NCI-H1930 (cell line): ENCODE data around the gene FBN1.

Experiments used
- DNase-seq, 2 experiments: peaks; one replicate each; lab custom pipeline; 2025; lab: John Stamatoyannopoulos, UW

The FBN1 gene

DNA sequence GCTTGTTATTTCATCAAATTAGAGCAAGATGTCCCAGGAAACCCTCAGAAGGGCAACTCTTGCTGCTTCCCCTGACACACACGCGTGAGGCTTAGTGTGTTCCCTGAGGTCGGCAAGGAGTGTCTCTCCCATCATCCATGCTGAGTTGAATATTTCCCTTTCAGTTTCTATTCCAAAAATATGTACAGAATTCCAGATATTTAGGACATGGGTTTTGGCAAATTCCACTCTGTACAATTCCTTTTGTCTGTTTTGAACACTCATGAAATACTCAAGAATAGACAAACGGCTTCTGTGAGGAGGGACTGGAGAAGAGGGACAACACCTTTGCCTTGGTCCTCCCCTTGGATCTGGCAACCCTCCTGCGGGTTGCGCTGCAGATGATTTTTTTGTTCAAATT, 176.2 kb downstream of the FBN1 start:
- DNase-seq = no peak

DNA sequence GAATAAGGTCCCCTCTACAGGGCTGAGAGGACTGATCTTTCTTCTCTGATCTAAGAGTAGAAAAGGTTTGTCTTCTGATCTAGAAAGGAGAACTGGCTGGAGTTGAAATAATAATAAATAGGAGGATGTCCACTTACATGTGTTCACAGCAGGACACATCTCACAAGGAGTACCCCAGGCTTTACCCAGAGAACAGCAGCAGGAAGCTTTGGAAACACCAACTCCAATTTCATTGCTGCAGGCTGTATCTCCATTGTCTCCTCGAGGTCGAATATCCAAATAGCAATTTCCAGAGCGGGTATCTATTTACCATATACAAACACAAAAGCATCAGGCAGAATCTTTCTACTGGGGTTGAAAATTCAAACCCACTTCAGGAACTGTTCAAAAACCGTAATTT, 177.7 kb downstream of the FBN1 start:
- DNase-seq = no peak

DNA sequence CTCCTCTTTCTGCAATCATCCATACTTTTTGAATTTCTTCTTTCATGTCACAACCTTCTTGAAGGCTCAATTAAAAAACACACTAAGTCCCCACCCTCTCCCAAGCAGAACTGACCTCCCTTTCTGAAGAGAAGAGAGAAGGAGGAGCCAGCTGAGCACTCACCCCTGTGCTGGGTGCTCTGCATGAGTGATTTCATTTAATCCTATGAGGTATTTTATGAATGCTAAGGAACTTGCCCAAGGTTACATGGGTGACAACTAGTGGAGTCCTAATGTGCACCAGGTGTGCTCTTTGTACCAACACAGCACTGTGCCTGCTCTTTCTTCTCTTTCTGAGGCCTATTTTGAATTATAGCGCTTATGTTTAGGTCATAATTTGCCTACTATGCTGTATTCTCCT, 178.7 kb downstream of the FBN1 start:
- no peak for DNase-seq

DNA sequence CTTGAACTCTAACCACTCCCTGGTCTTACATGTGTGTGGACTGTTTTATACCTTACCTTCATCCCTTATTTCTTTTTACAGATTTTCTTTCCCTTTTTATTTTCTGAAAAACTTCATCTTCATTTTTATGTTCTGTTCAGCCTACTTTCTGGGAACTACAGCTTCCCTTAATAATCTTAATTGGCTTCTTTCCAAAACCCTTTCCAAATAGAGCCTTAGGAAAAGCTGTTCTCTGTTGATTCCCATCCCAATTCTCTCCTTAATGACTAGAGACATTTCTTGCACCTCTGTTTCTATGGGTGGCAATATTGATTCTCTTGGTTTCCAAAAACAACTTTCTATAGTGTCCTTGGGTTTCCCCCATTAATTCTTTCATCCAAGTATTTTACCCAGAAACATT, 179.4 kb downstream of the FBN1 start:
- DNase-seq = no peak

DNA sequence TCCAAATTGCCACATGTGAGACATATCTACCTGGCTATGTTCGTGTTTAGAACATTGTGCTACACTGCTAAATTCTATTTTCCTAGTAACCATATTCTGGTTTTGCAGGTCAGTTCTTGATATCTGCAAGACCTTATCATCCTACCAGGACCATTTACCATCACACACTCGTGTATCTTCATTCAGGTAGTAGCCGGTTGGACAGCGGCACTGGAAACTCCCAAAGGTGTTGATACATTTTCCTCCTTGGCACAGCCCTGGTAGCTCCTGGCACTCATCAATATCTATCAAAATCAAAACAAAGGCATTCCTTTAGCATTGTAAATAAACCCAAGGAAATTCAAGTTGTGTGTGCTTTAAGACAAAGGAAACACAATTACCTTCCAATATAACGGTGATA, 180.1 kb downstream of the FBN1 start:
- no peak for DNase-seq

DNA sequence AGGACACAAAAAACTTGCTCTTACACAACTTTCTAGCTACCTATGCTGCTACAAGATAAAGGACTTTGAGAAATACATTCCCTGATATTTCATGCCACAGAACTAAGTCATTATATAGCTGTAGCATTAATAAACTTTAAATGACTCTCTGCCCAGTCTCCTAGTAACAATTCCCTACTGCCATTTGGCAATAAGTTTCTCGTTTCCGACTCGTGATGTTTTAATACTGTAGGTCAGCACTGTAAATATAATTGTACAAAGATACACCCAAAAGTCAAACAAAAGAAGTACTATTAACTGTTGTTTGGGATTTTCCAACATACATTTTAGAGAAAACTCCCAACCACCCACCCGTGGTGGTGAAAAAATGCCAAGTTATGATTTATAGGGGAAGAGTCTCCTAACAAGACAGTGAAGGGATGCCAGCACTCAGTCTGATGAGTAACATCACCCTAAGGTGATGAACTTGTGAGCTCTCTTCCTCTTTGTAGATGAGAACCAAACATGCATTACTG, 182.1 kb downstream of the FBN1 start:
- DNase-seq = no peak

DNA sequence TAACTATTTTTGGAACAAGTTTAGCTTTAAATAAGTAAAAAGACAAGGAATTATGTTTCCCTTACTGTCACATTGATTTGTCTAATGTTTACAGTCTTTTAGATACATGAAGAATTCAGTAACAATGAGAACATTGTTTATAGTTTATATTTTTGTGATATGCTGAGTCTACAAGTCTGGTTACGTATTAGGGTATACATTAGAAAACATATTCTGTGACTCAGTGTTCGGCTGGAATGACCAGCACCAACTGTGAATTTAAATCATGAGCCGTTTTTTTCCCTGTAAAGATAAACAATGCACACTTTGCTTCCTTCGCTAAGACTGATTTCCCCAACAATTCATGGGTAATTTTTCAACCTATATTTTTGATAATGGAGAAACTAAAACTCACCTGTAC, 182.8 kb downstream of the FBN1 start:
- DNase-seq = no peak

DNA sequence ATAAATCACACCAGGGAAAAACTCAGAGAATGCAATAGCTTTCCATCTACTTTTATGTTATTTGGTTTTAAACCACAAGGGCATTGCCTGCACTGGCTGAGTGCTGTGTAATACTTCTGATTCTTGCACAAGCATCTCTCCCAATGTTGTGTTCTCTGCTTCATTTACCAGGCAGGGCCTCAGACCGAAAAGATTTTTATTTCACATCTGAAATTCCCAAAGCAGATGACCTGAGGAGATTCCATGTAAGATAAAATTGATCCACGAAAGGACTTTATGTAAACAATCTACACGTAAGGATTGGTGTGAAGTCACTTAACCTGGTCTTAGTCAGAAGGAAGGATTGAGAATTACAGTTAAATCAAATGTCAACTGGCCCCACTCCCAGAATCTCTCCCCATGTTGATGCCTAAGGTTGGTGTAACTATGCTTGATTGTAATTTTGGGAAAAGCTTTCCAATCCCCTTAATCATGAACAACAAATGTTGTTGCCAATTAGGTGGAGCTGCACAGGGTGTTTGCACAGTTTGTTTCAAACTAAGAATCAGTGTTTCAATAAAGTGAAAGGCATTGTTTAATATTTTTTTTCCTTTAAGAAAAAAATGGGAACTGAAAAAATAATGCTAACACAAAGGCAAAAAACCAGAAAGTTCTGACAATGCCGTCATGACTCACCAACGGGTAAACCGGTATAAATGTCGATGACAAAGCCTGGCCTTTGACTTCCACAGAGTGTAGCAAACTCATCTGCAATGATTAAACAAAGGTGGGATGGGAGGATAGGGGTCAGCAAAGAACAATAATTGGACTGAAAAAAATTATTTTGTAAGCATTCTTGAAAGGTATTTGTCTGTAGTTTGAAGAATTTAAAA, 185.7 kb downstream of the FBN1 start:
- DNase-seq = no peak

DNA sequence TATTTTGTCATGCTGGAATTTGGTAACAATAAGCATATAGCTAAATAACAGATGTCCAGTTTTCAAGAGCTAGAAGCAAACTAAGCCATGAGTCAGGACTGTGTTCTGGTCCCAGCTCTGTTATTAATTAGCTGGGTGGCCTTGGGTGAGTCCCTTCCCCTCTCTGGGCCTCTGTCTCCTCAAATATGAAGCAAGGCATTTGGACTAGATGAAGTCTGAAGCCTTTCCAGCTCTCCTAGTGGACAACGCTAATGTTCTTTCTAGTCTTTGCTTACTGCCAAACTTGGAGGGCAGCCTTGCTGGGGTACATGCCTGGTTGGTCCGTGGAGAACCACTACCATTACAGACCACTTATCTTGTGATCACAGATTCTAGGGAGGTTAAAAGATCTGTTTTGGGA, 186.6 kb downstream of the FBN1 start:
- DNase-seq = no peak

DNA sequence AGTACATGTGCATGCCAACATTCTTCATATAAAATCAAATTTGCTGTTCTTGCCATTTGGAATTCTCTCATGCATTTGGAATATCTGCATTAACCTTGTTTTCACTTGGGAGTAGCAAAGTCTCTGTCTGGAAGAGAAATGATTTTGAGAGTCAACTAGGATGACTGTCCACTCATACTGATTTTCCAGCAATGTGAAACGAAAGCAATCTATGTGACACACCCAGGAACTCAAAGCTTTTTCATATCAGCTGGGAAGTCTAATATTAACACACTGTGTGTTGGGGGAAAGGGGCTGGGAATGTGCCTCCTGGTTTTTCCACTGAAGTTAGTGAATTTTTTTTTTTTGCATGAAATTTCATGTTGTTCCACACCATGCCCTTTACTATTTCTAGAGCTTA, 189.4 kb downstream of the FBN1 start:
- no peak for DNase-seq

DNA sequence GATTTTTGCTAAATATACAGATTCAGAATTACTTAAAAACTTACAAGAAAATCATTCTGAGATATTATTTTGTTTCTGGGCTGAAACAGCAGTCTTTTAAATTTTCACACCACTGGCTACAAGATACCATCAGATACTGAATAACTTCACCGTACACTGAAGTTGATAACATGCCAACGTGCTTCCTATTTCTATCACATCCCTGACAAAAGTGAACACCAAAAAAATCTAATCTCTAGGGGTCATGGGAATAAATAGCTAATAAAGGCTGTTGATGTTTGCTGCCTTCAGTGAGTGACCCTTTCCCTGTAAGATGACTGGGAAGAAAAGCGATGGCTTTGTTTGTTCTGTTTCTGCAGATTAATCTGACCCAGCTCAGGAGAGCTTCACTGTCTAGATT, 193.8 kb downstream of the FBN1 start:
- DNase-seq = no peak

DNA sequence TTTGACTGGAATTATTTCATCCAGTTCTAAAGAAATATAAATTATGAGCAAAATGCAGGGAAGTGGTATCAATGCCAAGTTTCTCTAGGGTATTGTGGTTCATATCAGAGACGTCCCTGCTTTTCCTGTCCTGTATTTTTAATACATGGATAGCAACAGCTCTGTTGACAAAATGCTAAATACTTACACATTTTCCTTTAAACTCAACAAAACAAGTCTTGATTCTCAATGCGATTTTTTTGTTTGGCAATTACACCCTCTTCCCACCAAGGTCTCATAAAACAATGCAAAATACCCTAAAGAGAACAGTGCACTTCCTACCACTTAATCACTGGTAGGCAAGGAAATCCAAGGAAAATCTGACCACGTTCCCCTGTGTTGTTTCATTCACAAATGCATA, 194.3 kb downstream of the FBN1 start:
- DNase-seq = no peak

DNA sequence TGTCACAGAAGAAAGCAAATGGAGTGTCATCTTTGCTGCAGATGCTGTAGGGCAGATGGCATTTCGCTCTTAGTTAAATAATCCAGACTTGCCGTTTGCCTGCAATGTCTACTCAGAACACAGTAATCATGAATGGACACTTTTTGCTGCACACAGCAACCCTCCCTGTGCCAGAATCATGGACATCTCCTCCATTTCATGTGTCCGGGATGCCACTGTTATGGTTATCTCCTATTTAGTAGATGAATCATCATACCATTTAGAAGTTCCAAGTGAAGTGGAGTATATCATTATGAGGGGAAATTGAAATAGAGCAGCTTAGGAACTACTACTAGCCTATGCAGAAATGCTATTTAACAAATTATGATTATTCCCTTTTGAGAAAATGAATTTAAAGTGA, 195.8 kb downstream of the FBN1 start:
- no peak for DNase-seq

DNA sequence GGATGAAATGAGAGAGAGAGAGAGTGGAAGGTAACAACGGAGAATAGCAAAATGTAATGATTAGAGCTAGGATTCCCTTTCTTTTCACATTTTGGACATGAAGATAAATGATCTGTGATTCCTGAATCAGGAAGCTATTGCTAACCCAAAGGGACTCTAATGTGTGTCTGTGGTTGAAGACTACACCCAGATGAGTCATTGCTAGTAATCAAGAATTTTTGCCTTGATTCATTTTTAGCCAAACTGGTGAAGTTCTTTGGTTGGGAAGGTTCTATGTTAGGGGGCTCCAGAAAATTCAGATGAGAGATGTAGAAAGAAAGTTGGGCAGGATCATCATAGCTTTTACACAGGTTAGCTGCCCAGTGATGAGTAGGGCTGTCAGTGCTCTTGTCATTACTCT, 197.9 kb downstream of the FBN1 start:
- DNase-seq = no peak

DNA sequence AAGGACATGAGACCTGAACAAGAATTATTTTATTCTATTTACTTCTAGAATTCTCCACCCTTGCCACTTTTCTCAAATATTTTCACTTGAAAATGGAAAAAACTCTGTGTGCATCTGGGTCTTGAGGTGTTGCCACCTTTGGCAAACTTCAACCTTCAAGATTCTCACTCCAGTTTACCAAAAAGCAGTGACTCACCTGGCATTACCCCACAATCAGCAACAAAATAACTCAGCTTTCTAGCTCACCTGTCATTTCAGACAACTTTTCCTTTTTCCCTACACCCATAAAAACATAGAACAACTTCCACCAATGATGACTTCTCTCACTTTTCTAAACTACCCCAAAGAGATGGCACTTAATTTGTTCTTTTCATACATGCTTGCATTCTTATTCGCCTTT, 198.5 kb downstream of the FBN1 start:
- DNase-seq = no peak

DNA sequence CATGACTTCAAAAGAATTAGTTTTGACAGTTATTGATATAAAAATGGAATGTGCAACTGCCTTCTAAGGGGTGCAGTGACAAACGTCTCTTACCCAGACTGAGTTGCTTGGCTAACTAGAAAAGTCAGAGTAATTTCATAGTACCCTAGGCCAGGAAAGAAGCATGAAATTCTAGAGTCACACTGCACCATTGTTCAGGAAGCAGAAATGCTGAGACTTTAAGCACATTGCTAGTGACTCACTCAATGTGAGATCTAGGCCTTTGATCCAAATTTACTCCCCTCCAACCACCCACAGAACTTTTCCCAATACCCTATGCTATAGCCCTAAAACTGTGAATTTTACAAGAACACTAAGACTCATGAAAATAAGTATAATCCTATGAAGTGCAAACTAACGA, 203.5 kb downstream of the FBN1 start:
- DNase-seq = no peak

DNA sequence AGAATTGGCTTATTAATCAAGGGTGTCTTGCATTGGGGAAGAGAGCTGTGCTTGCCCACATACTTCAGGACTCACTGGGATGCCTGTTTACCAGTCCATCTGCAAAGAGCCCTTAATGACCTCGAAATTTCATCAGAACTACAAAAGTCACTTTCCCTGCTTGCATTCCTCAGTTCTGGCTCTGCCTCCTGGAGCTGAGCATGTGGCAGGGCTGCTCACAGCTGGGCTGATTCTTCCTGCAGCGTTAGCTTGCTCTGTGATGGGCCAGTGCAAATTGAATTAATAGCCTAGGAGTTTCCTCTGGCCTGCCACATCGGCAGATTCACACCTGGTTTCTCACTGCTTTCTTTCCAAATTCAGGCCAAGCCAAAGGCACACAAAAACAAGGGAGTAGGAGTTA, 205.4 kb downstream of the FBN1 start:
- no peak for DNase-seq

DNA sequence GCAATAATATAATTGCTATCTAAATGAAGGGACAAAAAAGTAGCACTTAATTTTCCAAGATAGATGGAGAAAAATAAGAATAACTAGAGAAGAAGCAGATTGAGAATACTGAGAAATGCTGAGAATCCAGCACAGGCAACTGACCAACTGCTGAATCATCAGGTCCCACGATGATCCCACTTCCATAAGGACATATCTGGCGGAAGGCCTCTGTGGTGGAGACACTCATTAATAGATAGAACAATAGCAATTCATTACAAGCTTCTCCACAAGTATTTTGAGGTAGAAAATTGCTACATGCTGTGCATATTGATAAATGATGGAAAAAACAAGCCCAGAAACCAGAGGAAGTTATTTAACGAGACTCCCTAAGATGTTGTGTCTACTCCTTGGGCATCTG, 208.3 kb downstream of the FBN1 start:
- no peak for DNase-seq

DNA sequence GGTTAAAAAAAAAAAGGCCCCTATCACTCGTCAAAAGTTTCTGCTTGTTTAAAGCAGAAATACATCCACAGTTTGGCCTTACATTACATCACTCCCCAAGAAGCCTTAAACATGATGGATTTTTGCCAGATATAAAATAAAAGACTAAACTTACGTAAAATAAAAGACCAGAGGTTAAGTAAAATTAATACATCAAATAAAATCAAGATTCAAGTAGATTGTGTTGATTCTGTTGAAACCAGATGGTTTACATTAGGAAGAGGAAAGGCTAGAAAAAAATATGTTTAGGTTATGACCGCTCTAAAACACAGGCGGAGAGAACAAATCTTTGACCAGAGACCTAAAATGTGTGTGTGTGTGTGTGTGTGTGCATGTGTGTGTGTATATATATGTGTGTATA, 210.2 kb downstream of the FBN1 start:
- DNase-seq = no peak

DNA sequence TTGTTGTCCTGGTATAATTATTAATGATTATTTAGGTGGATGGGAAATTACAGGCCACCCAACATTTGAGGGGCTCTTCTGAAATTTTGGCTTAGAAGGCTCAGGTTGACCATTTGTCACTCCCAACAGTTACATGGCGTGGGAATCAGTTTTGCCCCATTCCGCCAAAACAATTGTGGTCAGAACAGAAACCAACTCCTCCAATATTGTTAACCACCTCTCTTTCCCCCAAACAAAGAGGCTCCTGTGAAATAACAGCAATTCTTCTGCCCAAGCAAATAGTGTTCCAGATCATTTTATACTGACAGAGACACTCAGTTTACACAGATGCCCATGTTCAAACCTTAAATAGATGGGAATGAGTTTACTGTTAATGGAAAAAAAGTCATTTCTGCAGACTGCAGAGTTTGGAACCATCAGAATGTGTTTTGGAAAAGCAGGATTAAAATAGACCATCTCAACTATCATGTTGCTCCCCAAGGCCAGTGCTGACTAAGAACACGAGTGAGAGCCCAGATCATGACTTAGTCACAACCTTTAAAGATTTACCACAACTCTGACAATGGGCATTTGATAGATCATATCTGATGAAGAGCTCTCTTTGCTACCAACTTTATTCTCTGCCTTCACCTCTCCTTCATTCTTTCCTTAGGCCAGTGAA, 212.2 kb downstream of the FBN1 start:
- DNase-seq = no peak

DNA sequence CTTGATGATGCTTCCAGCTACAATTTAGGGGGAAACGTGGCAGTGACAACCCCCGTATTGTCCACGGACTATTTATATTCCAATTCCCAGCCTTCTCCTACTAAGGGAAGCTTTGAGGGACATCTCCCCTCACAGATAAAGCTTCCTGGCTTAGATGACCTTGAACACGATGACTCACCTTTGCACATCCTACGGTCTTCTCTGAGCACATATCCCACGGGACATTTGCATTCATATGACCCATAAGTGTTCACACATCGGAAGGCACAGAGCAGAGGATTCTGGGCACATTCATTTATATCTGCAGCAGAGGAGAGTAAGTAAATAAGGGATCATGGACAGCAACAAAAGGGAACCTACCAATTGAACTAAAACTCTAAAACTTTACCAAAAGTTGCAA, 212.8 kb downstream of the FBN1 start:
- no peak for DNase-seq

DNA sequence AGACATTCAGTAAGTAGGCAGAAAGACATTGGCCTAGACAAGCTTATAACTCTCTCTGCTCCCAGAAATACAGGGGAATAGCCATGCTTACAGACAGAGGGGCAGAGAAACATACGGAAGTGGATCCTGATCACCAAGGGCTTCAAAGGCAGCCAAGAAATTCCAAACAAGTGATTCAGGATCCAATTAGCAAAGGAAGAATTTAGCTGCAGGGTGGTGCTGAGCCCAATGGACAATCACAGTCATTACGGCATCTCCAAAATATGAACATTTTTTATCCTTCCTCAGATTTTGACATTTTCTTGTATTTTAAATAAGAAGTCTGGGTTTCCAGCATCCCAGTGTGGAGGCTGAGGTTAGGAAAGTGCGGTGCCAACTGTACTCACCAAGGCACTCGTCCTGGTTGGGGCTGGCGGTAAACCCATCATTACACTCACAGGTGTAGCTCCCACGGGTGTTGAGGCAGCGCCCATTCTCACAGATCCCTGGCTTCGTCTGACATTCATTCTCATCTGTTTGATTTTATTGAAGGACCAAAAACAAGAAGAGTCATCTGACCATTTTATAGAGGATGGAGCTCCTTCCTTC, 217.5 kb downstream of the FBN1 start:
- DNase-seq = no peak

DNA sequence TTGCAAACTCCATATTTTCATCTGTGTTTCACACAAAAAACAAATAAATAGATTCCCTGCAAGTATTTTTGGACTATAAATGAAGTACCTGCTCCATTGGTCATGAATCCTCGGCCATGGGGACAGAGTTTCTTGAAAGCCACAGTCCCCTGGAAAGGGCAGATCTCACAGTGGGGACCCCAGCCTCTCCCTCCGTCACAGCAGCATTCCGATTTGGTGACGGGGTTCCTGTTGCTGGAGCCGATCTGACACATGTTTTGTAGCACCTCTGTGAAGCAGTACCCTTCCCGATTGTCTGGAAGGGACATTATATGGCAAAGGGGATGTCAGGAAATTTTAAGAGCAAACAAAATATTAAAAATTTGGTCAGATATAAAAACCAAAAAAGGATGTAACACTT, 218.0 kb downstream of the FBN1 start:
- no peak for DNase-seq
